GM19023 (cell line): ENCODE results near the gene FAM184B.

ENCODE experiments used
- ATAC-seq: cut with Tn5 transposase; IDR thresholded peaks from one replicate; pipeline ENCODE4 v1.9.1; 2021; ENCODE audit warnings: mild to moderate bottlenecking, moderate library complexity; ENCODE audit not compliant: unreplicated experiment

Gene FAM184B

GRCh38 chr4:17778431-17778830, 3.0 kb downstream of the FAM184B start:
- no peak for ATAC-seq

DNA sequence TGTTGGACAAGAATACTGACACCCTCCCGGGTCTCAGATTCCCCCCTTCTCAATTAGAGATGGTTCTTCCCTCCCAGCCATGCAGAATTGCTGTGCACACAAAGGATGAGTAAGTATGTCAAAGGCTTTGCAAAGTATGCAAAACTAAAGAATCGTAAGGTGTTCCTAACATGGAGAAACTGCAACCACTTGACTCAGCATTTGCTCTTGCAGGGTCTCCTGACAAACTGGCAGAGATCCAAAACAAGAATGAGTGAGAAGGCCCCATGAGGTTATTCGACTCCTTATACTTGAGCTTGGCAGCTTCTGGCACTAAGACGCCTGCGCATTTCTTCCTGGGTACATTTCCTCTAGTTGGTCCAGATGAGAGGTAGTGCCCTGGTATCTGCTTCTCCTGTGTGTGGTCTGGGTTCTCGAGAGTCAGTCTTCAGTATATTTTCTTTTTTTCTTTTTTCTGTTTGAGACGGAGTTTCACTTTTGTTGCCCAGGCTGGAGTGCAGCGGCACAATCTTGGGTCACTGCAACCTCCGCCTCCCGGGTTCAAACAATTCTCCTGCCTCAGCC, 8.2 kb downstream of the FAM184B start:
- ATAC-seq = no peak

GRCh38 chr4:17771284-17771908, 10.0 kb downstream of the FAM184B start:
- no peak for ATAC-seq

GRCh38 chr4:17770845-17771244, 10.6 kb downstream of the FAM184B start:
- ATAC-seq = no peak

GRCh38 chr4:17769406-17770174, 11.8 kb downstream of the FAM184B start:
- ATAC-seq = no peak

GRCh38 chr4:17766826-17767458, 14.5 kb downstream of the FAM184B start:
- no peak for ATAC-seq

- ATAC-seq = no peak
Measured at GRCh38 chr4:17765514-17766286, 15.7 kb downstream of the FAM184B start.

DNA sequence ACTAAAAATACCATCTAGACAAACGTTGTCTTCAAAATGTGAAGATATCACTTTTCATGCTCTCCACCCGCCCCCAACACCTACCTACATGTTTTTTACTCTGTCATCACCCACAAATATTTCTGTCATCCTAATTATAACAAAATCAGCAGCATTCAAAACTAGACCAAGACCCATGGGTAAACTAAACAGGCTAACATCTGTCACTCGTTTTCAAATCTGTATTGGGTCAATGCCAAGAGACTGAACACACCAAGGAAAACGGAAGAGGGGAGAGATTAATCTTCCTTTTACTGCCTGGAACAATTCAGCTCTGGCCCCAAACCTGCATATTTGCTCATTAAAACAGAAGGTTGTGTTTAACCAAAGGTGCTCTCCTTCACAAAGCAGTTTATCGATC, 17.5 kb downstream of the FAM184B start:
- no peak for ATAC-seq

- no peak for ATAC-seq
Measured at GRCh38 chr4:17763416-17763815, 18.0 kb downstream of the FAM184B start.

GRCh38 chr4:17762726-17763125, 18.7 kb downstream of the FAM184B start:
- no peak for ATAC-seq

GRCh38 chr4:17761062-17761461, 20.4 kb downstream of the FAM184B start:
- ATAC-seq = no peak

DNA sequence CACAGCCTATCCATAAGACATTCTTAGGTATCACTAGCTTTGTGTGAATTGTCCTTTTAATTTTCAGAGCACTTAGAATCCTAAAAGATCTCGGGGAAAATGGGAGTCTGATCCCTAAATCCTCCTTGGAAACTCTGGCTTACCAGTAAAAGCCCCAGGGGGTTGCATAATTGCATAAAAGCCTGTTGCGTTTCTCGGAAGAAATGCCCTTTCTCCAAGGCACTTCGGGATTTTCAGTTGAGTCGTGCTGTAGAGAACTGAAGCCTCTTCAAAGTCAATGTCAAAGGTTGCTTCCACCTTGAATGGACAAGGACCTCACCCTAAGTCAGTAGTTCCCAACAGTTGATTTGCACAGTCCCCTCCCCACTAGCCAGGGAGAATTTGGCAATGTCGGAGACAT, 20.8 kb downstream of the FAM184B start:
- no peak for ATAC-seq

DNA sequence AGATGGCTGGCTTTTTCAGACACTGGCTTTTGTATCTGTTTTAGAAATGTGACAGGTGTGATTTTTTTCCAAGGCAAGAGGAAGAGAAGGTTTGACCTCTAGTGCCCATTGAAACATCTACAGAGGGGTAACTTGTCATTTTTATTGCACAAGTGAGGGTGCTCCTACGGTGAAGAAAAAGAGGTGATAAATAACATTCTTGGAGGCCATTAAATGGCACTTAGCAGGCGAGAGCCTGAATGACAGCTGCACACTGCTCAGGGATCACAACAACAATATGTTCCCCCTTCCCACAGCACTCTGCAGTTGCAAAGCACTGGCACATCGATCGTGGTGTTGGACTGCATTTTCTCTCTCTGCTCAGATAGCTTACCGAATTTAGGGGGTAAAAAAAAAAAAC, 22.9 kb downstream of the FAM184B start:
- no peak for ATAC-seq

DNA sequence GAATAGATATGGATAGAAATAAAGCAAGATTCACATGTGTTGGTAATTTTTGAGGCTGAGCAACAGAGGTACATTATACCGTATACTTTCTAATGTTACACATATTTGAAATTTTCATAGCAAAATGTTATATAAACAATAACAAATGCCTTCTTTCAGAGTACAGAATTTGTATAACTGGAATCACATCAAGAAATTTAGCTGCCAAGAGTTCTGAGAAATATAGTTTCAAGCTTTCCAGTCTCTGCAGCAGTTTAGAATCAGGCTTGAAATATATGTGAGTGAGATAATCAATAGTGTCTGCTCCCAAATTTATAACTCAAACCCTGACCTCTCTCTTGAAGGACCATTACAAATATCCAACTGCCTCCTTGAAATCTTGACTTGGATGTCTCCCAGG, 23.8 kb downstream of the FAM184B start:
- no peak for ATAC-seq

- ATAC-seq = no peak
Measured at GRCh38 chr4:17753646-17754045, 27.8 kb downstream of the FAM184B start.

GRCh38 chr4:17740702-17741101, 40.7 kb downstream of the FAM184B start:
- ATAC-seq = no peak

GRCh38 chr4:17736484-17736883, 44.9 kb downstream of the FAM184B start:
- ATAC-seq = no peak

DNA sequence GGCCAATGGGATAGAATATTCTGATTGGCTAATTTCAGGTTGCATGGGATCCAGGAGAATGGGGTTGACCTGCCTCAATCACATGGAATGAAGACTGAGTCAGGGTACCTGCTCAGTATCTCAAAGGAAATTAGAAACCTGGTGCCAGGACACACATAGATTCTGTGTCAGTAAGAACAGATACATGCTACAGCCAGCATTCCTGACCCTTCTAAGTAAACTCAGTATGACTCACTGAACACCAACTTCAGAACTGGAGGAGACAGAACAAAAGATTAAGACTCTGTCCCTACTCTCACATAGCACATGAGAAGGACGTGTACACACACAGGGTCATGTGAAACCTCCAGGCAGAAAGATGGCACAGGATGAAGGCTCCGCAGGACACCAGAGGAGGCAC, 54.5 kb downstream of the FAM184B start:
- ATAC-seq = no peak

DNA sequence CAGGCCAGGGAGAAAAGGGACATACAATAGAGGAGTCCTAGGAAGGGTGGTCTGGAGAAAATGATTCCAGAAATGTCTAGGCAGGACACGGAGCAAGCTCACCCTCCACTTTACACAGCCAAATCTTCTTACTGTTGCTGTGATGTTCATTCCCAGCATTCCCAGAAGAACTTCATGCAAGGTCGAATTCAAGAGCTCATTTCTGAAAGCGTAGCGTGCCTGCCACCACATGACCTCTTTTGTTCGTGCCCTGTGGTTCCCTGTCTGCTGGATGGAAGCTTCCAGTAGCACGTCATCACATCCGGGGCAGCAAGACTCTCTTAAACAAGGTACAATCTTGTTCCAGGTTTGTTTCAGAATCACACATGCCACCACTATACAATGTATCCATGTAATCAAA, 57.8 kb downstream of the FAM184B start:
- no peak for ATAC-seq

DNA sequence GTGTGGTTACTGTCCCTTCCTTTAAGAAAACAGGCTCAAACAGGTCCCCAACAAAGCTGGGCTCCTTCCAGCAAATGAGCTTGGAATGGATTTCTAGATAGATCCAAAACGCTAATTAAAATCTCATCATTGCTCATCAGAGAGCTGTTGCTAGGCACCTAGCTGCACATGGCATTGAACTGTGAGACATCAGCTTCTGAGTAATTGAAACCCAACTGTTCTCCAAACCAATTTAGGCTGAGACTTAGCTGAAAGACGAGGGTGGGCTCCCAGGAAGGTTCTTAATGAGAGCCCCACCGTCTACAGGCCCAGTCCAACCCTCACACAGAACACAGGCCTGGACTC, 59.1 kb downstream of the FAM184B start:
- ATAC-seq = no peak
